GM15510 (cell line): ENCODE data around the gene LEAP2.

ENCODE experiments used
- POLR2A ChIP-seq: IDR thresholded peaks from 3 replicates; pipeline ENCODE4 v1.6.1; 2011; ENCODE audit warnings: borderline replicate concordance; ENCODE audit not compliant: insufficient read length; ENCODE audit errors: extremely low read depth

Gene LEAP2, protein sequence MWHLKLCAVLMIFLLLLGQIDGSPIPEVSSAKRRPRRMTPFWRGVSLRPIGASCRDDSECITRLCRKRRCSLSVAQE

DNA sequence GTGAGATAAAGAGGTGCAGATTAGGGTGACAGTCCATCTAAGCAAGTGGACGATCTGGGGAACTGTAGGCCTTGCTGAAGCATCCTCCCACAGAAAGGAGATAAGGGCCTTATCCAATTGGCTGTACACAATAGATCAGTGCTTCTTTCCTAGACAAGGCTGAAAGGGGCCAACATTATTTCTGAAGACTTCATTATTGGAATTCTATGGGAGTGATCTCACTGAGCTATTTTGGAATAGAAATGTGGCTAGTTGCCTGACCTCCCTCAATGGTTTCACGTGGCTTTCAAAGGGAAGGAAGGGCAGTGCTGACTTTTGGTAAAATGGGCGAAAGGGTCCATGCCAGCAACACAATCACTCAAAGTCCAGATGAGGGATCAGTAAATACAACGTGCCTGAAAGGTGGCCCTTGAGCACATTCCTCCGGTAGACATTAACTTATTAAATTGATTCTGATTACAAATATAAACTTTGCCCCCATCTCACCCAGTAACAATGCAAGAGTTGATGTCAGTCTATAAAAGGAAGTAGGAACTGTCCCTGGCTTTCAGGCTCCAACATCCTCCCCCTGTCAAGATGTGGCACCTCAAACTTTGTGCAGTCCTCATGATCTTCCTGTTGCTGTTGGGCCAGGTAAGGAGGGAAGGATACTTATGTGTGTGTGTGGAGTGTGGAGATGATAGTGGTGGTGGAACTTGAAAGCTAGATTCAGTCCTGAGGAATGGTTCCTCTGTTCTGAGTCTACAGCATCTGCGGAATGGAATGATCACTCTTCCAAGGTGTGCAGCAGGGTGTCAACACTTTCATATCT lies at the start of gene LEAP2:
LEAP2 (plus strand) TSS at position 550 of the 811 bp plus-strand sequence; CDS start at position 577, 27 bp downstream.
- TF ChIP-seq POLR2A, result no peak

- no peak for TF ChIP-seq POLR2A
Measured at GRCh38 chr5:132824426-132824825, 49.0 kb upstream of the LEAP2 start.

GRCh38 chr5:132825033-132825833 lies 48.2 kb upstream of the LEAP2 start:
- TF ChIP-seq POLR2A, result no peak

GRCh38 chr5:132825834-132826391 lies 47.6 kb upstream of the LEAP2 start:
- TF ChIP-seq POLR2A, result no peak

GRCh38 chr5:132826424-132827082 lies 46.9 kb upstream of the LEAP2 start:
- TF ChIP-seq POLR2A, result no peak

GRCh38 chr5:132827943-132828673 lies 45.4 kb upstream of the LEAP2 start:
- TF ChIP-seq POLR2A, result no peak

GRCh38 chr5:132828846-132829494 lies 44.5 kb upstream of the LEAP2 start:
- TF ChIP-seq POLR2A, result no peak

- TF ChIP-seq POLR2A, result no peak
Measured at GRCh38 chr5:132829742-132830435, 43.6 kb upstream of the LEAP2 start.

DNA sequence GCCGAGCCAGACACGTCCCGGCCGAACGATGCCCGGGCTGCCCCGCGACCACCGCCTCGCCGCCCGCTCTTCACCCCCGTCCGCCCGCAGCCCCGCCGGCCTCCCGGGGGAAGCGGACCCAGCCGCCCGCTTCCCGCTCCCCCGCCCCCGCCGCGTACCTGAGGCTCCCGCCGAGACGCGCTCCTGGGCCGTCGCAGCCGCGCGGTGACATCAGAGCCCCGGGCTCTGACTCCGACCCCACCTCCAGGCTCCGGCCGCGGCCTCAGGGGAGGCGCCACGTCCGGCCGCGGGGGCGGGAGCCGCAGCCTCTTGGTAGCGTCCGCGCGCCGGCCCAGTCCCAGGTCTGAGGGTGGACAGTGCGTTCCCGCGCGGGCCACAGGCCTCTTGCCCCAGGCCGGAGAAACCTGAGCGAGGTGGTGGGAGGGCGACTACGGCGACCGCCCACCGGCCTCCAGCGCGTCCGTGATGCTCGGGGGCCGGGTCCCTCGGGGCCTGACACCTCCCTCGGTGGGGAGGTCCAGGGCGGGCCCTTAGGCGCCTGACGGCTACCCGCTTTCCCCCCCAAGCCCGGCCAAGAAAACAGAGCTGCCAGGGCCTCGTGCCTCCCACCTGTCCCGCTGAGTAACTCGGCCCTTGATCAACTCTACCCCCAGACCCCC lies 42.9 kb upstream of the LEAP2 start, which contains the start of gene SHROOM1:
SHROOM1 (minus strand) TSS at position 212 of the 659 bp plus-strand sequence. CDS start 4,507 bp downstream, outside the sequence.
- TF ChIP-seq POLR2A, result peak; percentile 68

GRCh38 chr5:132831095-132831860 lies 42.2 kb upstream of the LEAP2 start:
- TF ChIP-seq POLR2A, result no peak

DNA sequence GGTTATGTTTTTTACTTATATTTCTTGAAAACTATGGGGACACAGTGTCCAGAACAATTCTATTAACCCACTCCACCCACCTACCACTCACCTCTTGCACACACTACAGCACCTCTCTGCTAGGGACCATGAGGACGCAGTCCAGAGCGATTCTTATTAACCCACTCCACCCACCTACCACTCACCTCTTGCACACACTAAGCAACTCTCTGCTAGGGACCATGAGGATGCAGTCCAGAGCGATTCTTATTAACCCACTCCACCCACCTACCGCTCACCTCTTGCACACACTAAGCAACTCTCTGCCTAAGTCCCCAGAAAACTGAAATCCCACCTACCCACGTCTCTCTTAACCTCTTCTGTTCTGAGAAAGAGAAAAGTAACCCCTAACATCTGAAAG lies 40.9 kb upstream of the LEAP2 start:
- no peak for TF ChIP-seq POLR2A

DNA sequence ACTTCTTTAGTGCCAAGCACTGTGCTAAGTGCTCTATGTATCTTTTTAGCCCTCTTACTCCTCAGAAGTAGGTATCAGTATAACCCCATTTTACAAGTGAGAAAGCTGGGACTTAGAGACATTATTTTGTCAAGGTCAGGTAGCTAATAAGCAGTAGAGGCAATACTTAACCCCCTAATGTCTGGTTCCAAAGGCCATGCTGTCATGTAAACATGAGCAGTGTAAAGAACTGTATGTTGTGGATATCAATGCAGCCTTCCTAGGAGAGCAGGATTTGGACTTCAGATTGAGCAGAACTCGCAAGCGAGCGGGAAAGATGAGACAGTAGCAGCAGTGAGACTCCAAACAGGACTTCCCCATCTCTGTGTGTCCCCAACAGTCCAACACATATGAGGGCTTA lies 39.4 kb upstream of the LEAP2 start:
- TF ChIP-seq POLR2A, result no peak

GRCh38 chr5:132836852-132837251 lies 36.6 kb upstream of the LEAP2 start:
- no peak for TF ChIP-seq POLR2A
